ENCODE data around the gene NCCRP1. TPM values are rescaled to one million over a fixed set of nuclear protein-coding genes. Genes with fewer than 3 reads are reported as not detected.

The NCCRP1 gene
- total RNA-seq (not detected), polyA plus RNA-seq (not detected)
- long read RNA-seq, donor 1, result 0 reads
- long read RNA-seq, donor 2, result 0 reads
- long read RNA-seq, donor 3, result 0 reads
- long read RNA-seq, donor 4, result 0 reads

GRCh38 chr19:39196860-39197562 lies at the start of gene NCCRP1:
NCCRP1 (plus strand) TSS chr19:39196964; CDS start chr19:39196983, 19 bp downstream.
- no peaks in the 10 kb centered on the region for H3K27me3 ChIP-seq (ENCODE audit: control insufficient read depth, insufficient read depth)
- intact Hi-C loops (cut with DNase I), result loop anchor here in 1 of 4 donors (10.0 kb wide), 1 partner anchor 128 kb away; the partner anchor contains the start of gene LRFN1

GRCh38 chr19:39147480-39147879 lies 49.3 kb upstream of the NCCRP1 start:
- intact Hi-C loops (cut with DNase I), result no loop called here
- DNase-seq (no peak), ATAC-seq (no peak)
- whole genome bisulfite sequencing, result 92% methylated on average over 3 of the region's 3 CpGs
- H3K4me3 ChIP-seq (ENCODE audit: low read length), result no peak overlapping the region
- H3K4me1 ChIP-seq (ENCODE audit: control insufficient read depth, insufficient read depth, low read length), result peaks cover 9% of the 10 kb centered on the region
- no peaks in the 10 kb centered on the region for H3K9me3 ChIP-seq (ENCODE audit: control insufficient read depth, low read length)
- no peak overlapping the region for H3K27ac ChIP-seq (ENCODE audit: low read length)
- H3K27me3 ChIP-seq (ENCODE audit: control insufficient read depth, insufficient read depth), result no peaks in the 10 kb centered on the region

More at GRCh38 chr19:39196860-39197562, at the start of gene NCCRP1:
- DNase-seq, result peak in 1 of 3 donors; percentile 25
- no peak within 1 kb of the TSS for H3K27ac ChIP-seq (ENCODE audit: low read length)
- no peak for ATAC-seq
- H3K4me1 ChIP-seq (ENCODE audit: control insufficient read depth, insufficient read depth, low read length), result no peaks in the 10 kb centered on the region
- no peak within 1 kb of the TSS for H3K4me3 ChIP-seq (ENCODE audit: low read length)
- H3K9me3 ChIP-seq (ENCODE audit: control insufficient read depth, low read length), result no peaks in the 10 kb centered on the region
- WGBS, result 2% methylated on average over 51 of the region's 51 CpGs

GRCh38 chr19:39148939-39149529 lies 47.7 kb upstream of the NCCRP1 start:
- intact Hi-C loops (cut with DNase I), result no loop called here
- H3K4me3 ChIP-seq (ENCODE audit: low read length), result no peak overlapping the region
- H3K27me3 ChIP-seq (ENCODE audit: control insufficient read depth, insufficient read depth), result no peaks in the 10 kb centered on the region
- no peak overlapping the region for H3K27ac ChIP-seq (ENCODE audit: low read length)
- ATAC-seq, result no peak
- H3K4me1 ChIP-seq (ENCODE audit: control insufficient read depth, insufficient read depth, low read length), result peaks cover 9% of the 10 kb centered on the region
- 96% methylated on average over 10 of the region's 10 CpGs for WGBS
- no peak for DNase-seq
- H3K9me3 ChIP-seq (ENCODE audit: control insufficient read depth, low read length), result no peaks in the 10 kb centered on the region

GRCh38 chr19:39150235-39150634 lies 46.5 kb upstream of the NCCRP1 start:
- Histone ChIP-seq H3K4me3 (ENCODE audit: low read length) (no peak overlapping the region), H3K4me1 (ENCODE audit: control insufficient read depth, insufficient read depth, low read length) (peaks cover 3% of the 10 kb centered on the region), H3K27me3 (ENCODE audit: control insufficient read depth, insufficient read depth) (no peaks in the 10 kb centered on the region), H3K27ac (ENCODE audit: low read length) (no peak overlapping the region), H3K9me3 (ENCODE audit: control insufficient read depth, low read length) (no peaks in the 10 kb centered on the region)
- peak in 1 of 3 donors; percentile 2 for DNase-seq
- no peak for ATAC-seq
- intact Hi-C loops (cut with DNase I), result no loop called here
- WGBS, result 85% methylated on average over 8 of the region's 8 CpGs

- H3K4me3 ChIP-seq (ENCODE audit: low read length), result no peak overlapping the region
- ATAC-seq (no peak), DNase-seq (peak in 1 of 3 donors; percentile 23)
- no peak overlapping the region for H3K27ac ChIP-seq (ENCODE audit: low read length)
- H3K4me1 ChIP-seq (ENCODE audit: control insufficient read depth, insufficient read depth, low read length), result no peaks in the 10 kb centered on the region
- H3K9me3 ChIP-seq (ENCODE audit: control insufficient read depth, low read length), result no peaks in the 10 kb centered on the region
- 77% methylated on average over 26 of the region's 26 CpGs for WGBS
- no peaks in the 10 kb centered on the region for H3K27me3 ChIP-seq (ENCODE audit: control insufficient read depth, insufficient read depth)
- intact Hi-C loops (cut with DNase I), result no loop called here
These were observed 45.8 kb upstream of the NCCRP1 start for GRCh38 chr19:39150807-39151600.

- no peaks in the 10 kb centered on the region for H3K9me3 ChIP-seq (ENCODE audit: control insufficient read depth, low read length)
- no peak overlapping the region for H3K27ac ChIP-seq (ENCODE audit: low read length)
- no peak overlapping the region for H3K4me3 ChIP-seq (ENCODE audit: low read length)
- intact Hi-C loops (cut with DNase I), result no loop called here
- H3K27me3 ChIP-seq (ENCODE audit: control insufficient read depth, insufficient read depth), result no peaks in the 10 kb centered on the region
- DNase-seq (peak in 1 of 3 donors; percentile 6), ATAC-seq (no peak)
- WGBS, result 93% methylated on average over 10 of the region's 10 CpGs
- H3K4me1 ChIP-seq (ENCODE audit: control insufficient read depth, insufficient read depth, low read length), result peaks cover 3% of the 10 kb centered on the region
These were observed 44.7 kb upstream of the NCCRP1 start for GRCh38 chr19:39152066-39152465.

- H3K9me3 ChIP-seq (ENCODE audit: control insufficient read depth, low read length), result no peaks in the 10 kb centered on the region
- H3K4me3 ChIP-seq (ENCODE audit: low read length), result no peak overlapping the region
- no peaks in the 10 kb centered on the region for H3K27me3 ChIP-seq (ENCODE audit: control insufficient read depth, insufficient read depth)
- H3K27ac ChIP-seq (ENCODE audit: low read length), result no peak overlapping the region
- DNase-seq, result peak in 1 of 3 donors; percentile 6
- ATAC-seq, result no peak
- intact Hi-C loops (cut with DNase I), result no loop called here
- peaks cover 6% of the 10 kb centered on the region for H3K4me1 ChIP-seq (ENCODE audit: control insufficient read depth, insufficient read depth, low read length)
- 71% methylated on average over 13 of the region's 13 CpGs for WGBS
These were observed 42.6 kb upstream of the NCCRP1 start for GRCh38 chr19:39154100-39154628.

- Histone ChIP-seq H3K9me3 (ENCODE audit: control insufficient read depth, low read length) (no peaks in the 10 kb centered on the region), H3K27me3 (ENCODE audit: control insufficient read depth, insufficient read depth) (no peaks in the 10 kb centered on the region), H3K27ac (ENCODE audit: low read length) (no peak overlapping the region), H3K4me1 (ENCODE audit: control insufficient read depth, insufficient read depth, low read length) (peaks cover 6% of the 10 kb centered on the region), H3K4me3 (ENCODE audit: low read length) (no peak overlapping the region)
- ATAC-seq, result peak; percentile 5 to 61
- DNase-seq, result peak in 1 of 3 donors; percentile 51
- intact Hi-C loops (cut with DNase I), result no loop called here
- 57% methylated on average over 11 of the region's 11 CpGs for WGBS
These were observed 42.1 kb upstream of the NCCRP1 start for GRCh38 chr19:39154629-39155100.

- WGBS, result 84% methylated on average over 11 of the region's 11 CpGs
- Histone ChIP-seq H3K9me3 (ENCODE audit: control insufficient read depth, low read length) (no peaks in the 10 kb centered on the region), H3K27me3 (ENCODE audit: control insufficient read depth, insufficient read depth) (no peaks in the 10 kb centered on the region), H3K4me1 (ENCODE audit: control insufficient read depth, insufficient read depth, low read length) (peaks cover 6% of the 10 kb centered on the region), H3K27ac (ENCODE audit: low read length) (no peak overlapping the region), H3K4me3 (ENCODE audit: low read length) (no peak overlapping the region)
- ATAC-seq (no peak), DNase-seq (peak in 1 of 3 donors; percentile 37)
- intact Hi-C loops (cut with DNase I), result no loop called here
These were observed 41.6 kb upstream of the NCCRP1 start for GRCh38 chr19:39155114-39155700.

- Histone ChIP-seq H3K9me3 (ENCODE audit: control insufficient read depth, low read length) (no peaks in the 10 kb centered on the region), H3K4me1 (ENCODE audit: control insufficient read depth, insufficient read depth, low read length) (peaks cover 6% of the 10 kb centered on the region), H3K27me3 (ENCODE audit: control insufficient read depth, insufficient read depth) (no peaks in the 10 kb centered on the region), H3K27ac (ENCODE audit: low read length) (no peak overlapping the region), H3K4me3 (ENCODE audit: low read length) (no peak overlapping the region)
- DNase-seq (no peak), ATAC-seq (no peak)
- 78% methylated on average over 15 of the region's 15 CpGs for WGBS
- intact Hi-C loops (cut with DNase I), result no loop called here
These were observed 41.0 kb upstream of the NCCRP1 start for GRCh38 chr19:39155741-39156140.
